SW 1271 (cell line): ENCODE results near the gene KCNK17.
"Not testable (repeated sequence)": the region's sequence is repeated elsewhere in the genome, so short reads cannot be mapped to it uniquely, and the experiment has no call there.

Source experiments
- DNase-seq, 2 experiments: peaks; one replicate each; lab custom pipeline; 2025; lab: John Stamatoyannopoulos, UW

KCNK17 gene

GRCh38 chr6:39302669-39303424, 11.4 kb downstream of the KCNK17 start:
- DNase-seq, result peak in 1 of 2 experiments; percentile 70

GRCh38 chr6:39302011-39302410, 12.2 kb downstream of the KCNK17 start:
- no peak for DNase-seq

- DNase-seq, result no peak
Observed at GRCh38 chr6:39301606-39302005, 12.6 kb downstream of the KCNK17 start.

DNA sequence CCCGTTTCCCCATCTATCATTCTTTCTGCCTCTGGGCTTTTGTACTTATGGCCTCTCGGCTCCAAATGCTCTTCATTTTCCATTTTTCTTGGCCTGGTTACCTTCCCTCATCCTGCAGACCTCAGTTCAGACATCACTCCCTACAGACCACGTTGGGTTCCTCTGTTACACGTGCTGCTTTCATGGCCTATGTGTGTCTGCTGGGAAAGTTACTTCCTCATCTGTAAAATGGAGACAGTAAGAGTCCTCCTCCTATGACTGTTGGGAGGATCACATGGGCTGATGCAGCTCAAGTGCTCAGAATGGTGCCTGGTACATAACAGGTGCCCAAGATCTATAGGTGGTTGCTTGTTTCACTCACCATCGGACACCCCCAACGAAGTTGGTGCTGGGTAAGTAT, 13.5 kb downstream of the KCNK17 start:
- DNase-seq, result no peak

- no peak for DNase-seq
Observed at GRCh38 chr6:39298061-39298460, 16.2 kb downstream of the KCNK17 start.

GRCh38 chr6:39296745-39297640, 17.2 kb downstream of the KCNK17 start:
- DNase-seq, result no peak

GRCh38 chr6:39295611-39296011, 18.6 kb downstream of the KCNK17 start:
- DNase-seq, result no peak

DNA sequence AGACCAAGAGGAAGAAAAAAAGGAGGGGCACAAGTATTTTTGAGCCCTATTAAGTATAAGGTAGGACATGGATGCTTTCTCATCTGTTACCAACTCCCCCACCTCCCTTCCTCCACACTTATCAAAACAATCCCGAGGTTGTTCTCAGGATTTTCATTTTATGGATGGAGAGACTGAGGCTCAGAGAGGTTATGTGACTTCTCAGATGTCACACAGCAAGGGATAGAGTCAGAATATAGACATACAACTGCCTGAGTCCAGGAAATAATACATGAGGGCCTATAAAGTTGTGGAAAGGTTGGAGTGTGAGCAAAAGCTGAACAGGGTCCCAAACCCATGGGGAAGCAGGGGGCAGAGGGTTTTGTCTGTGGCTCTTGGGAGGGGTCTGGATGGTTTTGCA, 19.3 kb downstream of the KCNK17 start:
- no peak for DNase-seq

- DNase-seq, result no peak
Observed at GRCh38 chr6:39294133-39294532, 20.1 kb downstream of the KCNK17 start.

- no peak for DNase-seq
Observed at GRCh38 chr6:39292637-39293036, 21.6 kb downstream of the KCNK17 start.

- DNase-seq, result no peak
Observed at GRCh38 chr6:39289490-39289889, 24.7 kb downstream of the KCNK17 start.

DNA sequence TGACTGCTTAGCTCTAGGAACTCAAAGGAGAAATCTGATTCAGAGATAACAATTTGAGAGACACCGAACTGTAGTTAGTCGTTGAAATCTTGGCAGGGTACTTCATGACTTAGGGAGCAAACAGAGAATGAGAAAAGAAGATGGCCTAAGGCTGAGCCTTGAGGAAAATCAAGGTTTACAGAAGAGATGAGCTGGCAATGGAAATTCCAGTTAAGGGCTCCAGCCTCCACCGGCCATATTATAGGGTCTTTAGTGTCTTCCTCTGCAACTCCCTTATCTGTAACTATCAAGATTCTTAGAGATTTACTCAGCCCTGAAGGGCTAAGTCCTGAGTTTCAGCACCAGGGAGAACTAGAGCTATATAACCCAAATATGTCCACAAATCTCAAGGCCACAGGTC, 26.6 kb downstream of the KCNK17 start:
- DNase-seq, result no peak

GRCh38 chr6:39286596-39286995, 27.6 kb downstream of the KCNK17 start:
- DNase-seq, result not testable (repeated sequence)

DNA sequence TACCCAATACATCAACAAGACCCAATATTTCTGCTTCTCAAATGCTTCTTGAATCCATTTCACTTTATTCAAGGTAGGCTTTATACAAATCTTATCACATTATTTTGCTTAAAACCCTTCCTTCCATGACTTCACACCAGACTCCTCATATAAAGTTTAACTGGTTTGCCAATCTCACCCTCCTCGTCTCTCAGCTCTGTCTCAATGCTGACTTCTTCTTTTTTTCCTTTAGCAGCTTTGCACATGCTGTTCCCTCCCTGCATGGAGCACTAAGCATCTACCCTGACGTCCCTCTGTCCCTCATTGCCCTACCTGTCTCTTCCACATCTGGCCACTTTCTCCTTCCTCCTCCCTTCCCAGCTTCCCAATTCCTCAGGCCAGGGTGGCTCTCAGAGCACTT, 31.4 kb downstream of the KCNK17 start:
- DNase-seq, result no peak

DNA sequence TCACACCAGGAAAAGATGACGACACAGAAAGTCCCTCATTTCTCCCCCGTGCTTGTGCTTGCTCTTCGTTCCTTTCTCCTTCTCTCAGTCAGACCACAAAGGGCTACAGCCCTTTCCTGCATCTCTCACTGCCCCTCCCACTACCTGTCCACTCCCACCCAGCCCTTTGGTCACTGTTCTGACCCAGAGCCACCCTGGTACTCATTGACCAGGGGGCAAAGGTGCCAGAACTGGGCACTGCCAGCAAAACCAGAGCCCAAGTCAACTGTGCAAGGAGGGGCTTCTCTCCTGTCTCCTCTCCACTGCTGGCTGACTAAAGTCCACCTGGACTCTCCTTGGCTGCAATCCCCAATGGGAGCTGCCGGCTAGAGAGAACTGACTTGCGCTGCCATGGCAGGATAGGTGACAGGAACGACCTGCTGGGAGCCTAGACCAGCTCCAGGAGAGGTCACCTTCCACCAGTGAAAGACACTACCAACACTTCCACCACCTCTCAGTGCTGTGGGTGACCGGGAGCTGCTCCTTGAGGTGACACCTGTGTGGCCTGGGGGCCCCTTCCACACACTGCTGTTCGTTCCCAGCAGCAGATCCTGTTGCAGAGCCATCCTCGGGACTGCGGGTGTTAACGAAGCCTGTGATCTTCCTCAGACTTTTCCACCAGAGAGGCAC, 32.8 kb downstream of the KCNK17 start:
- no peak for DNase-seq

DNA sequence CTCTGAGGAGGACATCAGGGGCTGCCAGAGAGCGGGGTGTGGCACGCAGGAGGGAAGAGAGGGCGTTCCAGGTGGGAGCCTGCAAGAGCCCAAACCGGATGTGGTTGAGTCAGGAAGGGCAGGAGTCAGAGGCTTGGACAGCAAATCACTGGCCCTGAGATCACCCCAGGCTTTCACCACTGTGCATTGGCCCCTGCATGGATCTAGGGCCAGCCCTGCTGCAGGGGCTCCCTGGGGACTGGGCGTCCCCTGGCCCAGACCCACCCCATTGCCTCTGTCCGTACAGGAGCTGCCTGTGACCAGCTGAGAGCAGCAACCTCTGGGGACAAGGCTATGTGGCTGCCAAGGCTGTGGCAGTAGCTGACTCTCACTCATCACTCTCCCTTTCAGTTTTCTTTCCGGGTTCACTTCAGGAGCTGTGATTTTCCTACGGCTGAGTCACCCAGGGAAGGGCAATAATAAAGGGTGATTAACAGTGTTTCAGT, 33.9 kb downstream of the KCNK17 start:
- DNase-seq, result peak in 1 of 2 experiments; percentile 57

GRCh38 chr6:39279539-39279938, 34.7 kb downstream of the KCNK17 start:
- no peak for DNase-seq

- no peak for DNase-seq
Observed at GRCh38 chr6:39276379-39276995, 37.7 kb downstream of the KCNK17 start.

DNA sequence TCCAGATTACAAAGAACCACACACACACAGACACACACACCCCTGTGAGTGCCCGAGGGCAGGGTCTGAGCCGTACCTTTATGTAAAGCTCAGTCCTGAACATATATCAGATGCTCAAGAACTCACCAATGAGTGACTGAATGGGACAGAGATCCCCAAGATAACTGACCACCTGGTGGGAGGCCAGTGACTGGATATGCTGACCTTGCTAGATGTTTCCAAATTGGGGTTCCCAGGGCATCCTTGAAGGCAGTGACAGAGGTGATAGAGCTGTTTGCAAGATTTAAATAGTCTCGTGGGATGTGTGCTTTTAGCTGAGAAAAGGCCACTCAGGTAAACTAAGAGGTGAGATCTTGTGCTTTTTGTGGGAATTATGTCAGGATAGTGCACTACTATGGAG, 39.3 kb downstream of the KCNK17 start:
- no peak for DNase-seq

DNA sequence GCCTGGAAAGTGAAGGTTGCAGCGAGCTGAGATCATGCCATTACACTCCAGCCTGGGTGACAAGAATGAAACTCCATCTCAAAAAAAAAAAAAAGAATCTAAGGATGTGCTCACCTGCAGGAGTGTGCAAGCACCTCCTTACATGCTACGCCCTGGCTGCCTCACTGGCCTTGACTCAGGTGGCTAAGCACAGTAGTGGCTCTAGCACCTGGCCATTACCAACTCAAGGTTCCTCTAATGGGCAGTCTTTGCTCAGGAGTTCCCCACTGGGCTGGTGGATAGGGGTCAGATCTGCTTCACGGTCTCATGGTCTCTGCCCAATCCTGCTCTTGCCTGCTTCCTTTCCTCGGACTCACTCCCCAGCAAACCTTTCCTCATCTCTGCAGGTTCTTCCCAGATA, 39.7 kb downstream of the KCNK17 start:
- DNase-seq, result no peak

GRCh38 chr6:39273406-39273821, 40.8 kb downstream of the KCNK17 start:
- DNase-seq, result no peak

- no peak for DNase-seq
Observed at GRCh38 chr6:39269961-39270360, 44.3 kb downstream of the KCNK17 start.
